Keratinocyte (primary cell): ENCODE results near the gene PHACTR1. TPM values are rescaled to one million over a fixed set of nuclear protein-coding genes. Genes with fewer than 3 reads are reported as not detected.
A peak's percentile ranks its signal among the peaks of the same experiment; 100 is the strongest.

Source experiments
- DNase-seq: peaks from one replicate; pipeline ENCODE4 v3.0.0-alpha.2; 2011; ENCODE audit warnings: low read depth, missing footprints, low spot score
- FAIRE-seq: peaks from 2 replicates; lab custom pipeline; 2011; peaks lifted over from hg19 to GRCh38; lab: Jason Lieb, UNC
- H2AFZ ChIP-seq: 2 replicates; pipeline ENCODE4 v1.6.0; 2012; ENCODE audit warnings: low read length, control low read depth, inconsistent platforms; ENCODE audit not compliant: control insufficient read depth
- H3K27ac ChIP-seq: 2 replicates; pipeline ENCODE4 v1.5.1; 2011; ENCODE audit warnings: low read length; ENCODE audit not compliant: control insufficient read depth, insufficient read depth
- H3K27me3 ChIP-seq: 3 replicates; pipeline ENCODE4 v1.6.0; 2011; ENCODE audit warnings: low read length; ENCODE audit not compliant: control insufficient read depth, insufficient read depth; ENCODE audit errors: extremely low read depth
- H3K36me3 ChIP-seq, 2 experiments: 2 replicates in 1 of 2; 3 replicates in 1 of 2; pipeline ENCODE4 v1.5.1; 2011; ENCODE audit warnings: low read length in 2 of 2, mild to moderate bottlenecking in 1 of 2; ENCODE audit not compliant: control insufficient read depth in 2 of 2, insufficient read depth in 2 of 2; ENCODE audit errors: extremely low read depth in 1 of 2
- H3K4me1 ChIP-seq: 3 replicates; pipeline ENCODE4 v1.5.1; 2011; ENCODE audit warnings: low read length; ENCODE audit not compliant: control insufficient read depth, insufficient read depth; ENCODE audit errors: extremely low read depth
- H3K4me2 ChIP-seq: 3 replicates; pipeline ENCODE4 v1.6.0; 2011; ENCODE audit warnings: low read depth, low read length; ENCODE audit not compliant: control insufficient read depth, insufficient read depth; ENCODE audit errors: extremely low read depth
- H3K4me3 ChIP-seq, 3 experiments: fragments of 200-600 bp in 1 of 3; sonication (generic) in 1 of 3; 2 replicates in 2 of 3; 3 replicates in 1 of 3; pipeline ENCODE4 v1.5.1; 2011 to 2016; ENCODE audit warnings: low read length in 3 of 3, mild to moderate bottlenecking in 3 of 3, control low read depth in 2 of 3, inconsistent platforms in 1 of 3, low read depth in 1 of 3, mixed read lengths in 1 of 3, mixed run types in 1 of 3, moderate library complexity in 1 of 3; ENCODE audit not compliant: control insufficient read depth in 2 of 3, insufficient read depth in 2 of 3; ENCODE audit errors: extremely low read depth in 1 of 3
- H3K79me2 ChIP-seq: 2 replicates; pipeline ENCODE4 v1.6.0; 2012; ENCODE audit warnings: low read length; ENCODE audit not compliant: control insufficient read depth, insufficient read depth
- H3K9ac ChIP-seq: 3 replicates; pipeline ENCODE4 v1.6.0; 2011; ENCODE audit warnings: low read length; ENCODE audit not compliant: control insufficient read depth, insufficient read depth; ENCODE audit errors: extremely low read depth
- H3K9me1 ChIP-seq: 3 replicates; pipeline ENCODE4 v1.6.0; 2011; ENCODE audit warnings: low read length; ENCODE audit not compliant: control insufficient read depth, insufficient read depth; ENCODE audit errors: extremely low read depth
- H3K9me3 ChIP-seq: 2 replicates; pipeline ENCODE4 v1.5.1; 2012; ENCODE audit warnings: low read depth, low read length; ENCODE audit not compliant: control insufficient read depth
- H4K20me1 ChIP-seq: 3 replicates; pipeline ENCODE4 v1.6.0; 2011; ENCODE audit warnings: low read length; ENCODE audit not compliant: control insufficient read depth, insufficient read depth; ENCODE audit errors: extremely low read depth
- CTCF ChIP-seq, 3 experiments: IDR thresholded peaks in 1 of 3; conservative IDR thresholded peaks in 1 of 3; optimal IDR thresholded peaks in 1 of 3; 2 replicates in 2 of 3; 3 replicates in 1 of 3; pipeline versions ENCODE3 to v1.5.1; 2011; ENCODE audit warnings: low read length in 3 of 3, mild to moderate bottlenecking in 3 of 3, moderate library complexity in 2 of 3, control low read depth in 1 of 3, inconsistent platforms in 1 of 3; ENCODE audit not compliant: insufficient read depth in 2 of 3; ENCODE audit errors: extremely low read depth in 1 of 3
- EZH2 ChIP-seq: IDR thresholded peaks from one replicate; pipeline ENCODE4 v1.6.1; 2012; ENCODE audit warnings: inconsistent platforms, mild to moderate bottlenecking, low read length, moderate library complexity
- dilution Hi-C: fragments of 300-500 bp; cut with MboI; formaldehyde crosslinking; loops from one replicate; pipeline ENCODE4 v1.7.0; 2020; ENCODE audit warnings: low sequenced_read_pairs; ENCODE audit not compliant: extremely low pct_ligation_motif_present
- polyA plus RNA-seq, 5 experiments: library from polyadenylated mRNA; depleted of rRNA in 3 of 5; stranded (reverse) in 3 of 5; stranded (forward) in 1 of 5; unstranded in 1 of 5; fragments of >200 nt; gene quantifications; 1 replicate in 1 of 5; 2 replicates in 3 of 5; 3 replicates in 1 of 5; pipeline versions ENCODE4 v1.2.1 to v1.2.3, GENCODE V29; 2011 to 2012; ENCODE audit warnings: missing spikeins in 2 of 5, low read depth in 1 of 5, low replicate concordance in 1 of 5

The PHACTR1 gene
- polyA plus RNA-seq, 1 donor (not counting 4 experiments of a cell fraction or from before 2014, with no cell fraction given): 0.22 TPM

DNA sequence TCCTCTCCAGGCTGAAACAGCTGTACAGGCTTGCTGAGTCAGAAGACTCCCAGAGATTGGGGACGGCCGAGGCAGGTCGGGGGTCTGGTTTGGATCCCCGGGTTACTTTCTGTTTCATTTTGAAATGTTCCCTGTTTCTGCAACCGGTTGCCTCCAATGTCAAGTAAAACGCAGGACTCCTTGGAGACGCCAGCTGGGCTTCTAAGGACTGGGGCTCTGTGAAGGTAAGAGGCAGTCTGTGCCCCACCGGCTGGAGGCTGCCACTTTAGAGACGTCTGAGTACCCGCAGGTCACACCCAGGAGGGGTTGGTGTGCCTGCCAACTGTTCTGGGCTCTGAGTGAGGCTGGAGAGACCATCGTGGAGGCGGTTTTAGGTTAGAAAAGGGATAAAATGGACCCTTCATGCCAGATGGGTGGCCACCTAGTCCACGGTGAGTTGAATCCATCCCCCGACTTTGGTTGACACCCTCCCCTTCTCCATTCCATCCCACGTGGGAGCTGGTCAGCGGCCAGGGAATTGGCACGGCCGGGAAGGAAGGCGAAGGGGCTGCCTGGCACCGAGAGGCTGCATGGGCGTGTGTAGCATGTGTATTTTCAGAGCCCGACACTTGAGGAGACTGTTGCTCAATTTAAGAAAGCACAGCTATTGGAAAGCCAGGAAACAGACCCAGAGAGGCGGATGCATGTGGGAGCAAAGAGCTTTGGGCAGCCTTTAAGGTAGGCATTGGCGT lies 240.9 kb downstream of the PHACTR1 start:
- peak overlapping the region; percentile 71 for H3K9ac ChIP-seq
- H3K4me3 ChIP-seq: peak overlapping the region; percentile 28 to 85 (median 85)
- H3K79me2 ChIP-seq: no peaks in the 10 kb centered on the region
- peak overlapping the region; percentile 99 for H3K4me2 ChIP-seq
- H3K27ac ChIP-seq: no peak overlapping the region
- H3K36me3 ChIP-seq: no peaks in the 10 kb centered on the region
- DNase-seq (no peak), FAIRE-seq (no peak)
- H3K9me1 ChIP-seq: no peaks in the 10 kb centered on the region
- H3K4me1 ChIP-seq: peaks cover 12% of the 10 kb centered on the region
- no peaks in the 10 kb centered on the region for H4K20me1 ChIP-seq
- H3K9me3 ChIP-seq: no peaks in the 10 kb centered on the region
- dilution Hi-C loops: no loop called here
- no peak for TF ChIP-seq EZH2
- TF ChIP-seq CTCF (optimal IDR thresholded peaks at IDR 0.05 in 1 of 3, IDR thresholded peaks at IDR 0.05 in 1 of 3, conservative IDR thresholded peaks at IDR 0.05 in 1 of 3; ENCODE audit: extremely low read depth in 1 of 3, insufficient read depth in 2 of 3, low read length in 3 of 3): peak in 1 of 3 experiments; percentile 50
- peak overlapping the region; percentile 98 for H2AFZ ChIP-seq
- H3K27me3 ChIP-seq: no peaks in the 10 kb centered on the region

DNA sequence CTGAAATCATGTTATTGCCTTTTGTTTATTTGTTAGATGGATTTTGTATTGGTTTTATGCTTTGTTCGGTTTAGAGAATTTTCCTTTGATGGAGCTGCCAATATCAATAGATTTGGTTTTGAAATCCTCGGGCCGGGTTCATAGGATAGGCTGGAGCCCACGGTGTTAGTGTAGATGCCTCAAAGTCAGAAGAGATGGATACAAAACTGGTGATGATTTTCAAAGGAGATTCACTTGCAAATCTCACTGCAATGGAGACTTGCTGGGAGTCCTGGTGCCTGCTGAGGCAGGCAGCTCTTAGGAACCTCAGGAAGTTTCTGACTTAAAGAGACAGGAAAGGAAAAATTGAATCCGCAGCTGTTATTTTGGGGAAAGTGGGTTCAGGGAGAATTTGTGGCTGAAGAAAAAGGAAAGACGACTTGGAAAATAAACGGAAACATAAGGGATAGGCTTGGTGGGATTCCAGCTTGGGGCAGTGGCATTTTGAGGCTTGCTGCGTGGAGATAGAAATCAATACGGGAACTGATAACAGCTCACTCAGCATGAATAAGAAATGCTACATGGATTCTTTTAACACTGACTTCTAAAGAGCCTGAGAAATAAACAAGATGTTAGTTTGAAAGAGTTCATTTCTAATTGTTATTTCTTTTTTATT lies 241.6 kb downstream of the PHACTR1 start:
- peaks cover 19% of the 10 kb centered on the region for H3K4me1 ChIP-seq
- H3K27me3 ChIP-seq: no peaks in the 10 kb centered on the region
- H3K27ac ChIP-seq: no peak overlapping the region
- H3K36me3 ChIP-seq: no peaks in the 10 kb centered on the region
- FAIRE-seq: peak; percentile 55
- no peak for DNase-seq
- H3K9me1 ChIP-seq: no peaks in the 10 kb centered on the region
- H4K20me1 ChIP-seq: no peaks in the 10 kb centered on the region
- H3K79me2 ChIP-seq: no peaks in the 10 kb centered on the region
- peak overlapping the region; percentile 28 to 85 (median 85) for H3K4me3 ChIP-seq
- H3K9ac ChIP-seq: peak overlapping the region; percentile 71
- peak overlapping the region; percentile 99 for H3K4me2 ChIP-seq
- H3K9me3 ChIP-seq: no peaks in the 10 kb centered on the region
- H2AFZ ChIP-seq: peak overlapping the region; percentile 98
- no peak for TF ChIP-seq EZH2
- dilution Hi-C loops: no loop called here
